GM18526 (cell line): Measurements from ENCODE around the gene FMNL2.

Experiments used
- POLR2A ChIP-seq: IDR thresholded peaks from 3 replicates; pipeline ENCODE4 v1.6.1; 2011; ENCODE audit not compliant: insufficient read length; ENCODE audit errors: extremely low read depth

FMNL2 gene

DNA sequence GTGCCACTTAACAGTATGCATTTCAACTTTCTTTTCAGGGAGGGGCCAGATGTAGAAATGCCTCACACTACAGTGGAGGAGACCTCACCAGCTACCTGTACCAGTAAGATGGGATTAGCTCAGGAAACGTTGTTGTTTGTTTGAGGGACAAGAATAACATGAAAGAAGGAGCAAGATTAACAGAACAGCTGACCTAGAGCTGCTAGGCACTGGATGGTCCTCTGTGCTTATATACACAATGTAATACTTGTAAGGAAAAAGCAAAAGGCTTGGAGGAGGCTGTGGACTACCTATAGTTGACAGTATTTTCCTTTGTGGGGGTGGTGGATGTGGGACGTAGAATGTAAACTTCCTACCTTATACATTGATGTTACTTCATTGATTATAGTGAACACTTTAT is 154.4 kb downstream of the FMNL2 start:
- TF ChIP-seq POLR2A: no peak

GRCh38 chr2:152490686-152491455 is 155.9 kb downstream of the FMNL2 start:
- TF ChIP-seq POLR2A: no peak

DNA sequence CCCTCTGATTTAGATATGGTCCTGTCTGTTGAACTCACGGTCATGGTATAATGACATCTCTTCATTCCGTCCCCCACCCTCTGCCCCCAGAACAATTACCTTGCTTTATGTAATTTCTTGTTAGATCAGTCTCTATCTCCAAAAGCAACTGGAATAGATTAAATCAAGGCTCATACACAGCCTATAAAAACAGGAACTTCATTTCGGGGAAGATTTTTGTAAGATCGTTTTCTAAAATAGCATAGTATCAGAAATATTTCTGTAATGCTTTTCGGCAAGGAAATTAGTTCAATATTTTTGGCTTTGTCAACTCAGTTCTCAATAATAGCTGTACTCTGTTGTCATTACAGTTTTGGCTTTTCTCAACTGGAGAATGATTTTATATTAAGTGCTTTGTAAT is 157.2 kb downstream of the FMNL2 start:
- no peak for TF ChIP-seq POLR2A

DNA sequence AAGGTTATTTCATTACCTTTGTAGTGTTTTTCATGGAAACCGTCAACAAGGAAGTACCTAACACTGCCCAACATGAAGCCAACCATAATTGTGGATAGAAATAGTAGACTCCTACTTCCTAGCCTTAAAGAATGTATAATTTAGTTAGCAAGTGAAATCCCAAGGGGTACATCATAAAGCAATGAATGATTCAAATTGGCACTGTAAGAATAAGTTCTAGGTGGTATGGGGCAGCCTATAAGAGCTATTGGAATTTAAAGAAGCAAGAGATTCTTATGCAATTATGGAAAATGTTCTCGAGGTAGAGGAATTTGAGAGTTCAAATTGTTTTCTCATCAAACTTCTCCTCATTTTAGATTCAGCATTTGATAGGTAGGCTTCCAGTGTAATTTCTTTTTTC is 157.9 kb downstream of the FMNL2 start:
- no peak for TF ChIP-seq POLR2A

- no peak for TF ChIP-seq POLR2A
Observed at GRCh38 chr2:152493417-152493816, 158.4 kb downstream of the FMNL2 start.

DNA sequence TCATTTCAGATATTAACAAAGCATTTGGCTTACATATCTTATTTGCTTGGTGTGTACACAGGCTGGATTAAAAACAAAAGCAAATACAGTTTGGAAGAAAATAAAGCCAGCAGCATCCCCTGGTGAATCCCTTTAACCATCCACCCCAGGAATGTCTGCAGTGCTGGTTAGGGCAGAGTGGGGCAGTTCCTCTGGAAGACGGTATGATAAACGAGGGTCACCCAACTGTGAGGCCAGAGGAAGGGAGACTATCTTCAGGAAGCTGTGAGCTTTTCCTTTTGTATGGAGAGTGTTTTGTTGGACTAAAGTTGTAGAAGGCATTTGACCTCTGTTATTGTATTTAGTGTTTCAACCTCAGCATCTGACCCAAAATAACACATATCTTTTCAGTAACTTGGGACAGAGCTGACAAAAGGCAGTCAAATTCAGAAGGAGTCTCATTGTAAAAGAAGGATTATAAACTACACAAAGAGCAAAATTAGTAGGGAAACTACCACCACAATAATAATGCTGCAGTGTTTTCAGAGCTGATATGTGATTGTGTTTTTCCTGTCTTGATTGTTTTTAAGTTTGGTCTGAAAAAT is 159.1 kb downstream of the FMNL2 start:
- no peak for TF ChIP-seq POLR2A

DNA sequence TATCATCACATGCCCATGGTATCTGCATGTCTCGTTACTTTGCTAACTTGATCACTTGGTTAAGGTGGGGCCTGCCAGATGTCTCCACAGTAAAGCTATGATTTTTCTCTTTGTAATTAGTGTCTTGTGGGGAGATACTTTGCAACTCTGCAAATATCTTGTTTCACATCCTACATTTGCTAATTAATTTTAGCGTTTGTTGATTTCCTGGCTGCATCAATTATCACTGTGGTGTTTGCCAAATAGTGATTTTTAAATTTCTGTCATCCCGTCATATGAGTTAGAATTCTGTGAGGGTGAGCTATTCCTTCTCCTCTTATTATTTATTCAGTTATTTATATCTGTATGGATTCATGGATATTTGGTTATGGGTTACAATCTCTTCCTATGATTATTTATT is 161.4 kb downstream of the FMNL2 start:
- no peak for TF ChIP-seq POLR2A

- no peak for TF ChIP-seq POLR2A
Observed at GRCh38 chr2:152497481-152498052, 162.6 kb downstream of the FMNL2 start.

GRCh38 chr2:152499331-152499816 is 164.4 kb downstream of the FMNL2 start:
- no peak for TF ChIP-seq POLR2A

GRCh38 chr2:152499896-152500735 is 165.1 kb downstream of the FMNL2 start:
- TF ChIP-seq POLR2A: no peak

DNA sequence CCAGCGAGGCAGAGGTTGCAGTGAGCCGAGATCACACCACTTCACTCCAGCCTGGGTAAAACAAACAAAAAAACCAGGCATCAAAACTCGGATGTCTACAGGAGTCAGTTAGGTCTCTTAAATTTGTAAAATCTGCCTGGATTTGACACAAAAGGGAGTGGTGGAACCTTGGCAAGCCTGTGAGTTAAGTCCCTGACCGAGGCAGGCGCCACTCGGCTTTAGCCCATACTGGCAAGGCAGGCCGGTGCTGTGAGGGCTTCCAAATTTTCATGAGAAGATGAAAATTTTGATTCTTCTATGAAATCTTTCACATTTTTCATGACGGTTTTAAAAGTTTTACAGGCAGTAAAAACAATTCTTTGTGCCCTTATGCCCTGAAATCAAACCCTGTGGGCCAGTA is 165.8 kb downstream of the FMNL2 start:
- TF ChIP-seq POLR2A: no peak

- TF ChIP-seq POLR2A: no peak
Observed at GRCh38 chr2:152501666-152502065, 166.7 kb downstream of the FMNL2 start.

- no peak for TF ChIP-seq POLR2A
Observed at GRCh38 chr2:152504618-152505017, 169.6 kb downstream of the FMNL2 start.

- no peak for TF ChIP-seq POLR2A
Observed at GRCh38 chr2:152505495-152505906, 170.5 kb downstream of the FMNL2 start.

- no peak for TF ChIP-seq POLR2A
Observed at GRCh38 chr2:152506843-152507242, 171.9 kb downstream of the FMNL2 start.
